ENCODE data around the gene RBBP8NL.

DNA sequence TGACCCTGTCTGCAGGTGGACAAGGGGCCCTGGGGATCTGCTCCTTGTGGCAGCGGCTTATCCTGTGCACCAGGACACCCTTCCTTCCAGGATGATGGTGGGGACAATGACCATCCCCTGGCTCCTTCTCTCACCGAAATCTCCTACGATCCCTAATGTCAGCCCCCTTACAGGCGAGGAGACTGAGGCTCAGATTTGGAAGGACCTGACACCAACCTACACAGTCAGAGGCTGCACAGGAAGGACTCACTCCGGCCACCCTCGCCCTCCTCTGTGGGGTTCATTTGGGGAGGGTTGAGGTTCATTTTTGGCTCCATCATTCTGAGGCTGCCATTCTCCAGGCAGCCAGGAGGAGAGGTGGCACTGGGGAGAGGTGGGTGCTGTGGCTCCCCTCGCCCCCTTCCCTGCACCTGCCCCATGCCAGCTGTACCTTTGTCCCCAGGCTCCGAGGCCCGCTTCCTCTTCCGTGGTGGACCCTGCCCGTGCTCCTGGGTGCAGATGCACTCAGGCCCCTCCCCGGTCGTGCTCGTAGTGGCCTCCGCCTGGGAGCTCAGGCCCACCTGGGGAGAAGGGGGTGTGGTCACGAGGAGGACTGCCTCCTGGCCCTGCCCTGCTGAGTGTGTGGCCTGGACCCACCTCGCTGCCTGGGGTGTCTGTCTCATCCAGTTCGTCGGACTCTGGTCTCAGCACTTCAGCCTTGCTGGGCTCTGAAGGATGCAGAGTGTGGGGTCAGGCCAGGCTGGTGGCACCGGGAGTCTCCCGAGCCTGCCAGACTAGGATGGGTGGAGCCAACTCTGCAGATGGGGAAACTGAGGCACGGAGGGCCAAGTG is 14.9 kb downstream of the RBBP8NL start:
- TF ChIP-seq CTCF (conservative IDR thresholded peaks at IDR 0.05 in 1 of 2, IDR thresholded peaks at IDR 0.05 in 1 of 2; ENCODE audit: low read depth in 1 of 2, low read length in 2 of 2), result no peak
- no peak for TF ChIP-seq EZH2 (IDR thresholded peaks at IDR 0.05; ENCODE audit: low read length, missing control alignments)

All from fibroblast of lung (primary cell).